Measurements from ENCODE around the gene ANKRD35. TPM values are rescaled to one million over a fixed set of nuclear protein-coding genes. Genes with fewer than 3 reads are reported as not detected.

Gene ANKRD35
- total and polyA plus RNA-seq, 9 of the 15 experiments (the other 6 are each of a cell fraction or from before 2014, with no cell fraction given) = 0.07 to 0.14 (median 0.07) TPM; not detected in 5

DNA sequence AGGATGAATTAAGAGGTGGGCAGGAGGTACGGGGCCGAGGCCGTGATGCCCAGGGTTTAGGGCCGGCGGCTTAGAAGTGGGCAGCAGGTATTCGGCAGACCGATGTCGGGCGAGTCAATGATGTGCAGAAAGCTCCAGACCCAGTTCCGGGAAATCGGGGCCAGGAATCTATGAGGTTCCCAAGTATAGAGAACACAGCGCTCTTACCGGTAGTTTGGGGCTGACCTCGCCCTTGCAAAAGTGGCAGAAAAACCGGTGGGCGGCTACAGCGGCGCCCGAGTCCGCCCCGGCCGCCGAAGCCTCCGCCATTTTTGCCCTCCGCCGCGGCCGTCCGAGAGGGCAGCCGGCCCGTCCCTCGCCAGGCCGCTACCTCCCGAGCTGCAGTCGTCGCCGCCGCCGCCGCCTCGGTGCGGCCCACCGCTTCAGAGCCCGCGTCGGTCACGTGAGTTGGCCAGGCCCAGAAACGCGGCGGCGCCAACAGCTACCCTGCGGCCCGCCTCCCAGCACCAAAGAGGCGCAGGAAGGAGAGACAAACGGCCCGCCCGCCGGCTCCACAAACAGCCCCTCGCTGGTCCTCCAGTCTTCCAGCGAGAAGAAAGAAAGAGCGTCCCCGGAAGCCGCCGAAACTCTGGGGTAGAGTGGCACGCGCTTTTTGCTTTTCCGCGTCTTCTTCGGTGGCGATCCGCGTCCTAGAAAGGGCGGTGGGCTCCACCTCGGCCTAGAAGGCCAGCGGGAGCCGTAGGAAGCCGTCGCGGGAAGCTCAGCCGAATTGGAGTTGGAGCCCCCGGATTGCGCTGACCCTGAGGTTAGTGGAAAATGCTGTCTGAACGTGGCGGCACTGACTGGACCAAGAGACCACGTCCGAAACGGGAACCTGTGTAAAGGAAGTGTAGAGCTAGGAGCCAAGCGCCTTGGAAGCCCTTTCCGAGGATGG lies 61.8 kb downstream of the ANKRD35 start, which contains the start of the genes POLR3C and RNF115 (continued):
- TF ChIP-seq CREB1 (IDR thresholded peaks at IDR 0.05) (no peak), CREB1 (CRISPR knock-in tag; IDR thresholded peaks at IDR 0.05) (0 out of 2 replicates have a peak, but pooled peaks have one; percentile 37), FOXA3 (CRISPR knock-in tag; conservative IDR thresholded peaks at IDR 0.05 in 1 of 2, IDR thresholded peaks at IDR 0.05 in 1 of 2) (no peak), NCOA4 (IDR thresholded peaks at IDR 0.05; ENCODE audit: partially characterized antibody) (no peak), WHSC1 (IDR thresholded peaks at IDR 0.05; ENCODE audit: low read length) (no peak), PHF20 (IDR thresholded peaks at IDR 0.05; ENCODE audit: partially characterized antibody) (peak; percentile 54), CBX1 (IDR thresholded peaks at IDR 0.05; ENCODE audit: low read depth) (0 out of 2 replicates have a peak, but pooled peaks have one; percentile 31), MEF2A (IDR thresholded peaks at IDR 0.05; ENCODE audit: control insufficient read depth, low read depth, low read length) (no peak), HIVEP1 (CRISPR knock-in tag; IDR thresholded peaks at IDR 0.05) (no peak), MED1 (CRISPR knock-in tag; IDR thresholded peaks at IDR 0.05; ENCODE audit: borderline replicate concordance) (no peak), DMBX1 (CRISPR knock-in tag; IDR thresholded peaks at IDR 0.05; ENCODE audit: borderline replicate concordance) (no peak; the same call in 1 of the 2 replicates), HSF4 (CRISPR knock-in tag; IDR thresholded peaks at IDR 0.05; ENCODE audit: borderline replicate concordance) (no peak), HNRNPH1 (optimal IDR thresholded peaks at IDR 0.05; ENCODE audit: low read depth, low read length) (no peak), NONO (IDR thresholded peaks at IDR 0.05; ENCODE audit: low read depth in 2 of 2, low read length in 1 of 2) (peak; percentile 75 to 84; a peak in 3 of 4 replicates), SMC3 (conservative IDR thresholded peaks at IDR 0.05; ENCODE audit: insufficient read depth, low read depth, low read length) (0 out of 2 replicates have a peak, but pooled peaks have one; percentile 9), ZNF764 (CRISPR knock-in tag; IDR thresholded peaks at IDR 0.05; ENCODE audit: low read depth) (no peak), RB1 (IDR thresholded peaks at IDR 0.05; ENCODE audit: low read depth) (peak; percentile 84), ZNF324 (CRISPR knock-in tag; IDR thresholded peaks at IDR 0.05) (no peak), SREBF1 (IDR thresholded peaks at IDR 0.05; ENCODE audit: borderline replicate concordance, low read depth, low read length) (no peak), ETV6 (IDR thresholded peaks at IDR 0.05; ENCODE audit: borderline replicate concordance in 1 of 2, low read depth in 2 of 2, low read length in 1 of 2) (no peak), ETV6 (CRISPR knock-in tag; IDR thresholded peaks at IDR 0.05; ENCODE audit: borderline replicate concordance) (peak; percentile 29; the same call in 1 of the 2 replicates)
- TF ChIP-seq, protein P1, sequence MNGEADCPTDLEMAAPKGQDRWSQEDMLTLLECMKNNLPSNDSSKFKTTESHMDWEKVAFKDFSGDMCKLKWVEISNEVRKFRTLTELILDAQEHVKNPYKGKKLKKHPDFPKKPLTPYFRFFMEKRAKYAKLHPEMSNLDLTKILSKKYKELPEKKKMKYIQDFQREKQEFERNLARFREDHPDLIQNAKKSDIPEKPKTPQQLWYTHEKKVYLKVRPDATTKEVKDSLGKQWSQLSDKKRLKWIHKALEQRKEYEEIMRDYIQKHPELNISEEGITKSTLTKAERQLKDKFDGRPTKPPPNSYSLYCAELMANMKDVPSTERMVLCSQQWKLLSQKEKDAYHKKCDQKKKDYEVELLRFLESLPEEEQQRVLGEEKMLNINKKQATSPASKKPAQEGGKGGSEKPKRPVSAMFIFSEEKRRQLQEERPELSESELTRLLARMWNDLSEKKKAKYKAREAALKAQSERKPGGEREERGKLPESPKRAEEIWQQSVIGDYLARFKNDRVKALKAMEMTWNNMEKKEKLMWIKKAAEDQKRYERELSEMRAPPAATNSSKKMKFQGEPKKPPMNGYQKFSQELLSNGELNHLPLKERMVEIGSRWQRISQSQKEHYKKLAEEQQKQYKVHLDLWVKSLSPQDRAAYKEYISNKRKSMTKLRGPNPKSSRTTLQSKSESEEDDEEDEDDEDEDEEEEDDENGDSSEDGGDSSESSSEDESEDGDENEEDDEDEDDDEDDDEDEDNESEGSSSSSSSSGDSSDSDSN (IDR thresholded peaks at IDR 0.05; ENCODE audit: borderline replicate concordance in 1 of 2, low read depth in 2 of 2, low read length in 2 of 2) = peak; percentile 17 to 50; a peak in 1 of 4 replicates
- TF ChIP-seq, protein P2, sequence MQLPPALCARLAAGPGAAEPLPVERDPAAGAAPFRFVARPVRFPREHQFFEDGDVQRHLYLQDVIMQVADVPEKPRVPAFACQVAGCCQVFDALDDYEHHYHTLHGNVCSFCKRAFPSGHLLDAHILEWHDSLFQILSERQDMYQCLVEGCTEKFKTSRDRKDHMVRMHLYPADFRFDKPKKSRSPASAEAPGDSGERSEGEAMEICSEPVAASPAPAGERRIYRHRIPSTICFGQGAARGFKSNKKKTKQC (CRISPR knock-in tag; IDR thresholded peaks at IDR 0.05) = peak; percentile 18; the same call in 1 of the 2 replicates
- TF ChIP-seq, protein P3, sequence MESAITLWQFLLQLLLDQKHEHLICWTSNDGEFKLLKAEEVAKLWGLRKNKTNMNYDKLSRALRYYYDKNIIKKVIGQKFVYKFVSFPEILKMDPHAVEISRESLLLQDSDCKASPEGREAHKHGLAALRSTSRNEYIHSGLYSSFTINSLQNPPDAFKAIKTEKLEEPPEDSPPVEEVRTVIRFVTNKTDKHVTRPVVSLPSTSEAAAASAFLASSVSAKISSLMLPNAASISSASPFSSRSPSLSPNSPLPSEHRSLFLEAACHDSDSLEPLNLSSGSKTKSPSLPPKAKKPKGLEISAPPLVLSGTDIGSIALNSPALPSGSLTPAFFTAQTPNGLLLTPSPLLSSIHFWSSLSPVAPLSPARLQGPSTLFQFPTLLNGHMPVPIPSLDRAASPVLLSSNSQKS (CRISPR knock-in tag; IDR thresholded peaks at IDR 0.05) = no peak
